ENCODE data around the gene LARP1.
A peak's percentile ranks its signal among the peaks of the same experiment; 100 is the strongest.

The LARP1 gene

DNA sequence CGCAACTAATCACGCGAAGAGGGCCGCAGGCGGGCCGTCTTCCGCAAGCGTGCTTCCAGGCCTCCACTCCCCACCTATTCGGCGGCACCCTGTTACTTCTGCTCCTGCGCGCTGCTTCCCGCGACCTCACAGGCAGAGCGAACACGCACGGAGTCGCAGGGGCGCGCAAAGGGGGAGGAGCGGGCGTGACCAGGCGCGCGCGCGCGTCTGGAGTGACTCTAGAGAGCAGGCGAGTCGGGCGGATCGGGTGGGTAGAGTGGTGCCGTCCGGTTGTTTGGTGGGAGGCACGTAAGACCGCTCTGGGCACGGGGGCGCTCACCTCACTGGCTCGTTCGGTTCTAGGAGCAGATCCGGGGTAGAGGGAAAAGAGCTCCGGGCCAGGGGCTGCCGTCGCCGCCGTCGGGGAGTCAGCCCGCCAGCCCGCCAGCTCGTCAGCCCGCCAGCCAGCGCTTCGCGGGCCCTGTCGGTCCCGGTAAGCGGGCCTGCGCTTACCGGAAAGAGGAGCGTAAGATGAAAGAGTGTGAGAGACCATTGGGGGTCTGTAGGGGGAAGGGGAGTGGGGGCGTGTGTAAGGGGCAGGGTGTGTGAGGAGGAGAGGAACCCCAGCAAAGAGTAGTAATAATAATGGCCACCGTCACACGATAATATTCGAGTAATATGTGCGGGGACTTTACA is 103.3 kb downstream of the LARP1 start, which contains the start of gene CNOT8:
Gene CNOT8, plus strand, starts transcription at position 331 of the 675 bp plus-strand sequence. CDS start 4,652 bp downstream, outside the sequence.
- TF ChIP-seq, protein P1, sequence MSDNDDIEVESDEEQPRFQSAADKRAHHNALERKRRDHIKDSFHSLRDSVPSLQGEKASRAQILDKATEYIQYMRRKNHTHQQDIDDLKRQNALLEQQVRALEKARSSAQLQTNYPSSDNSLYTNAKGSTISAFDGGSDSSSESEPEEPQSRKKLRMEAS (IDR thresholded peaks at IDR 0.05; ENCODE audit: low read depth, low read length): peak; percentile 76
- peak; percentile 72 for TF ChIP-seq MYC (IDR thresholded peaks at IDR 0.05; ENCODE audit: low read depth, low read length)
- peak; percentile 88 for TF ChIP-seq POLR2A (IDR thresholded peaks at IDR 0.05; ENCODE audit: extremely low read depth, insufficient read length)
- TF ChIP-seq, protein P2, sequence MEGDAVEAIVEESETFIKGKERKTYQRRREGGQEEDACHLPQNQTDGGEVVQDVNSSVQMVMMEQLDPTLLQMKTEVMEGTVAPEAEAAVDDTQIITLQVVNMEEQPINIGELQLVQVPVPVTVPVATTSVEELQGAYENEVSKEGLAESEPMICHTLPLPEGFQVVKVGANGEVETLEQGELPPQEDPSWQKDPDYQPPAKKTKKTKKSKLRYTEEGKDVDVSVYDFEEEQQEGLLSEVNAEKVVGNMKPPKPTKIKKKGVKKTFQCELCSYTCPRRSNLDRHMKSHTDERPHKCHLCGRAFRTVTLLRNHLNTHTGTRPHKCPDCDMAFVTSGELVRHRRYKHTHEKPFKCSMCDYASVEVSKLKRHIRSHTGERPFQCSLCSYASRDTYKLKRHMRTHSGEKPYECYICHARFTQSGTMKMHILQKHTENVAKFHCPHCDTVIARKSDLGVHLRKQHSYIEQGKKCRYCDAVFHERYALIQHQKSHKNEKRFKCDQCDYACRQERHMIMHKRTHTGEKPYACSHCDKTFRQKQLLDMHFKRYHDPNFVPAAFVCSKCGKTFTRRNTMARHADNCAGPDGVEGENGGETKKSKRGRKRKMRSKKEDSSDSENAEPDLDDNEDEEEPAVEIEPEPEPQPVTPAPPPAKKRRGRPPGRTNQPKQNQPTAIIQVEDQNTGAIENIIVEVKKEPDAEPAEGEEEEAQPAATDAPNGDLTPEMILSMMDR (IDR thresholded peaks at IDR 0.05; ENCODE audit: low read depth, low read length): no peak
- H3K4me3 ChIP-seq (ENCODE audit: low read depth, low read length): peak within 1 kb of the TSS; percentile 99
- DNase-seq (ENCODE audit: low read depth): peak; percentile 99

DNA sequence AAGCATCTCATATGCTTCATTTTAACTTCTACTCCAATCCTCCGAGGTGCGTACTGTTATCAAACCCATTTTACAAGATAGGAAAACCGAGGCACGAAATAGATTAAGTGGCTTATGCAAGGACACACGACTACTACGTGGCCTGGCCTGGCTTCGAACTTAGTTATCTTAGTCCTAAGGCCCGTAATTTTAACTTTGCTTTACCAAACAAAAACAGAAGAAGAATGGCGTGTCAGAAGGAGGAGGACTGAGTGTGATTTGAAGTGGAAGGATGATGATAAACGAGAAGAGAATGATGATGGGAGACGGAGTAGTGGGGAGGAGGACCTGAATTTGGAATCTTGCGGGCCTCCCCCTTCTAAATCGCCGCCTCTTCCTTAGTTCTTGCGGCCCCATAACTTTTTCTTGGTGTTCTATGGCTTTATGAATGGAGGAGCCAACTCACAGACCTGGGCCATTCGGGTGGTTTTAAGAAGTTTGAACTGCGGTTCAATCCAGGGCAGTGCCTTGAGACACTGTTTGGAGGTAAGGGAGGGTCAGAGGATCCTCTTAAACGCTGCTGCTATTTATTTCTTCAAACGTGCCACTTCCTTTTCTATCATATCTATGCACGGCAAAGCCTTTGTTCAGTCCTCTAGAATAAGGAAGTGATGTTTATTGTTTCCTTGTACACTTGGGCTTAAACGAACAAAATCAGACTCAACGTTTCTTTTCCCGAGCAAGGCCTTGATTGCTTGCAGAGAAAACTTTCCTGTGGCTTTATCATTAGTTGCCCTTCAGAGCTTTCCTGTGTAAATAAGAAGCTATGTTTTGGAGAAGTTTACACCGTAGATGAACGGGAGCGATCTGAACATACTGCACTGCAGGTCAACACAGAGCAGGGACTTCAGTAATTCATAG is 104.0 kb downstream of the LARP1 start:
- no peak for TF ChIP-seq POLR2A (IDR thresholded peaks at IDR 0.05; ENCODE audit: extremely low read depth, insufficient read length)
- TF ChIP-seq, protein P1 (IDR thresholded peaks at IDR 0.05; ENCODE audit: low read depth, low read length): peak; percentile 11; the same call in 1 of the 2 replicates
- TF ChIP-seq, protein P2 (IDR thresholded peaks at IDR 0.05; ENCODE audit: low read depth, low read length): no peak
- no peak for TF ChIP-seq MYC (IDR thresholded peaks at IDR 0.05; ENCODE audit: low read depth, low read length)
- DNase-seq (ENCODE audit: low read depth): peak; percentile 82
- peak overlapping the region; percentile 99 for H3K4me3 ChIP-seq (ENCODE audit: low read depth, low read length)

DNA sequence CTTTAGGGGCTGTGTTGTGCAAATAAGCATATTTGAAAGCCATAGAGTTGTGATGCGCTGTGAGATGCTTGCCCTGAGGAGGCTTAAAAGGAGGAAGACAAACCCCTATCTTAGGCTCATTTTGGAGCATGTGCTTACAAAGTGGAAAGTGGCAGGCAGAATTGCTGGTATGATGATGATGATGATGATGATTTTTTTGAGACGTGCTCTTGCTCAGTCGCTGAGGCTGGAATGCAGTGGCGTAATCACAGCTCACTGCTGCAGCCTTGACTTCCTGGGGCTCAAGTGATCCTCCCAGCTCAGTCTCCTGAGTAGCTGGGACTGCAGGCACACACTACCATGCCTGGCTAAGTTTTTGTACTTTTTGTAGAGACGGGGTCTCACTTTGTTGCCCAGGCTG is 104.9 kb downstream of the LARP1 start:
- peak; percentile 80 for DNase-seq (ENCODE audit: low read depth)
- H3K4me3 ChIP-seq (ENCODE audit: low read depth, low read length): peak overlapping the region; percentile 99
- TF ChIP-seq, protein P1 (IDR thresholded peaks at IDR 0.05; ENCODE audit: low read depth, low read length): no peak
- TF ChIP-seq, protein P2 (IDR thresholded peaks at IDR 0.05; ENCODE audit: low read depth, low read length): no peak
- no peak for TF ChIP-seq POLR2A (IDR thresholded peaks at IDR 0.05; ENCODE audit: extremely low read depth, insufficient read length)

DNA sequence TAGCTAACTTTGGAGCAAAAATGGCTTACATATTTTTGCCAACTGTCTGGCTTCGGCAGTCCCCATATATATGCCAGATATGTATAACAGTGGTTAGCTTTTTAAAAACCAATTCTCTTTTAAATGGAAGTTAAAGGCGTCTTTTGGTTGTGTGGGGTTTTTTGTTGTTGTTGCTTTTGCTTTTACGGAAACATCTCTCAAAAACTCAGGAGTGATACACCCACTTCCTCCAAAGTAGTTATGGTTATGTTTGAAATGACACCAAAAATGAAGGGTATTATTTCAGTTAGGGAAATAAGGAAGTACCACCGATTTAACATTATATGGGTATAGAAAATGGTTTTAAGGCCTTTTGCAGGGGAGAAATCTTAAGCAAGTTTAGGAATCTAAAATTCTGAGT is 105.6 kb downstream of the LARP1 start:
- DNase-seq (ENCODE audit: low read depth): peak; percentile 59
- TF ChIP-seq, protein P2 (IDR thresholded peaks at IDR 0.05; ENCODE audit: low read depth, low read length): no peak
- TF ChIP-seq MYC (IDR thresholded peaks at IDR 0.05; ENCODE audit: low read depth, low read length) (no peak), POLR2A (IDR thresholded peaks at IDR 0.05; ENCODE audit: extremely low read depth, insufficient read length) (no peak)
- TF ChIP-seq, protein P1 (IDR thresholded peaks at IDR 0.05; ENCODE audit: low read depth, low read length): no peak
- H3K4me3 ChIP-seq (ENCODE audit: low read depth, low read length): peak overlapping the region; percentile 99

DNA sequence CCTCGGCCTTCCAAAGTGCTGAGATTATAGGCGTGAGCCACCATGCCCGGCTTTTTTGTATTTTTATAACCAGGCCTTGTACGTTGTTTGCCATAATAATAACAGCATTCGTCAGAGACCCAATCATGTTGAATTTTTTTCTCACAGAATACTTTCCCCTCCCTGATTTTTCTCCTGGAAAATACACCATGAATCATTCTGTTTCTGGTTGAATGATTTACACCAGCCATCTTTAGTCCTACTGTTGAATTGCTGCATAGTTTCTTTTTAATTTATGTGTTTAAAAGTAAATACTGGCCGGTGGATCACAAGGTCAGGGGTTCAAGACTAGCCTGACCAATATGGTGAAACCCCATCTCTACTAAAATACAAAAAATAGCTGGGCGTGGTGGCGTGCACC is 106.8 kb downstream of the LARP1 start:
- H3K4me3 ChIP-seq (ENCODE audit: low read depth, low read length): no peak overlapping the region
- no peak for TF ChIP-seq MYC (IDR thresholded peaks at IDR 0.05; ENCODE audit: low read depth, low read length)
- TF ChIP-seq, protein P2 (IDR thresholded peaks at IDR 0.05; ENCODE audit: low read depth, low read length): no peak
- TF ChIP-seq, protein P1 (IDR thresholded peaks at IDR 0.05; ENCODE audit: low read depth, low read length): no peak
- TF ChIP-seq POLR2A (IDR thresholded peaks at IDR 0.05; ENCODE audit: extremely low read depth, insufficient read length): no peak
- DNase-seq (ENCODE audit: low read depth): no peak

All from NB4 (cell line).